ENCODE results near the gene ODAD4.
"Not testable (repeated sequence)": the region's sequence is repeated elsewhere in the genome, so short reads cannot be mapped to it uniquely, and the experiment has no call there.

GRCh38 chr17:41930833-41931156, 378 bp downstream of the ODAD4 start:
- TF ChIP-seq CTCF (IDR thresholded peaks at IDR 0.05; ENCODE audit: low read depth, low read length); EZH2phosphoT487 (IDR thresholded peaks at IDR 0.05; ENCODE audit: low read depth): not testable (repeated sequence)
